ENCODE results near the gene RABGGTA.

RABGGTA gene

GRCh38 chr14:24279301-24280186 is 8.1 kb upstream of the RABGGTA start:
- peak in 2 of 3 experiments; percentile 39 to 61 for DNase-seq (ENCODE audit: low read depth in 3 of 3)

- no peak for DNase-seq (ENCODE audit: low read depth in 3 of 3)
These were observed 7.0 kb upstream of the RABGGTA start for GRCh38 chr14:24278424-24278823.

GRCh38 chr14:24277606-24278321 is 6.4 kb upstream of the RABGGTA start:
- DNase-seq (ENCODE audit: low read depth in 3 of 3): no peak

- DNase-seq (ENCODE audit: low read depth in 3 of 3): no peak
These were observed 5.7 kb upstream of the RABGGTA start for GRCh38 chr14:24277071-24277470.

GRCh38 chr14:24274101-24274543 is 2.7 kb upstream of the RABGGTA start:
- peak; percentile 33 to 43 (median 41) for DNase-seq (ENCODE audit: low read depth in 3 of 3)

GRCh38 chr14:24273422-24273998 is 2.1 kb upstream of the RABGGTA start:
- no peak for DNase-seq (ENCODE audit: low read depth in 3 of 3)

GRCh38 chr14:24272467-24272866 is 1.1 kb upstream of the RABGGTA start:
- no peak for DNase-seq (ENCODE audit: low read depth in 3 of 3)

- DNase-seq (ENCODE audit: low read depth in 3 of 3): no peak
These were observed 452 bp upstream of the RABGGTA start for GRCh38 chr14:24271834-24272263.

GRCh38 chr14:24270537-24271133 is 762 bp downstream of the RABGGTA start:
- no peak for DNase-seq (ENCODE audit: low read depth in 3 of 3)

GRCh38 chr14:24269910-24270536 is 1.4 kb downstream of the RABGGTA start:
- DNase-seq (ENCODE audit: low read depth in 3 of 3): no peak

- DNase-seq (ENCODE audit: low read depth in 3 of 3): no peak
These were observed 2.0 kb downstream of the RABGGTA start for GRCh38 chr14:24269368-24269767.

- DNase-seq (ENCODE audit: low read depth in 3 of 3): no peak
These were observed 3.2 kb downstream of the RABGGTA start for GRCh38 chr14:24268225-24268624.

- no peak for DNase-seq (ENCODE audit: low read depth in 3 of 3)
These were observed 3.9 kb downstream of the RABGGTA start for GRCh38 chr14:24267516-24267915.

- DNase-seq (ENCODE audit: low read depth in 3 of 3): no peak
These were observed 4.8 kb downstream of the RABGGTA start for GRCh38 chr14:24266344-24267244.

- no peak for DNase-seq (ENCODE audit: low read depth in 3 of 3)
These were observed 7.1 kb downstream of the RABGGTA start for GRCh38 chr14:24264298-24264697.

- no peak for DNase-seq (ENCODE audit: low read depth in 3 of 3)
These were observed 7.5 kb downstream of the RABGGTA start for GRCh38 chr14:24263848-24264247.

GRCh38 chr14:24262821-24263733 is 8.3 kb downstream of the RABGGTA start, which contains the start of gene TGM1:
Gene TGM1 (minus strand): TSS chr14:24263177. CDS start chr14:24262352, 825 bp downstream.
- no peak for DNase-seq (ENCODE audit: low read depth in 3 of 3)

- DNase-seq (ENCODE audit: low read depth in 3 of 3): no peak
These were observed 9.4 kb downstream of the RABGGTA start for GRCh38 chr14:24261969-24262327.

- DNase-seq (ENCODE audit: low read depth in 3 of 3): no peak
These were observed 10.0 kb downstream of the RABGGTA start for GRCh38 chr14:24261256-24261968.

All from stimulated activated CD4-positive, alpha-beta T cell treated with anti-CD3 and anti-CD28 coated beads, TNF-alpha, amount 100 ng/mL, for 24 hours (primary cell).